Measurements from ENCODE around the gene FTSJ3. TPM values are rescaled to one million over a fixed set of nuclear protein-coding genes. Genes with fewer than 3 reads are reported as not detected.

The FTSJ3 gene
- total RNA-seq, 1 experiment from 2014 or later: 75.9 TPM

GRCh38 chr17:63822537-63822936 lies 4.9 kb downstream of the FTSJ3 start:
- H3K27ac Mint-ChIP-seq (ENCODE audit: unreplicated experiment): no peak overlapping the region
- POLR2A ChIA-PET: no interaction called here
- H3K27me3 ChIP-seq (replicated peaks; ENCODE audit: control insufficient read depth, insufficient read depth, low read length): no peaks in the 10 kb centered on the region
- H3K4me1 ChIP-seq: peaks cover 22% of the 10 kb centered on the region
- H3K9me3 Mint-ChIP-seq (ENCODE audit: unreplicated experiment): no peaks in the 10 kb centered on the region
- no peak overlapping the region for H3K4me3 Mint-ChIP-seq (ENCODE audit: unreplicated experiment)
- no peak for DNase-seq
- H3K36me3 ChIP-seq (ENCODE audit: control insufficient read depth, insufficient read depth, low read length): peaks cover 6% of the 10 kb centered on the region
- BruUV-seq (replicated peaks): no TSS peak
- TF ChIP-seq CTCF (IDR thresholded peaks at IDR 0.05; ENCODE audit: insufficient read depth in 1 of 2, low read depth in 1 of 2, low read length in 1 of 2, severe bottlenecking in 1 of 2, unreplicated experiment in 1 of 2): no peak
- no peaks in the 10 kb centered on the region for H3K27me3 Mint-ChIP-seq (ENCODE audit: insufficient read depth, unreplicated experiment)
- peaks cover 20% of the 10 kb centered on the region for H3K4me1 Mint-ChIP-seq (ENCODE audit: low read depth, unreplicated experiment)
- no peaks in the 10 kb centered on the region for H3K9me3 ChIP-seq
- no peak overlapping the region for H3K4me3 ChIP-seq (ENCODE audit: low read depth, low read length)
- CTCF ChIA-PET: no interaction called here
- intact Hi-C loops (cut with micrococcal nuclease; ENCODE audit: unreplicated experiment): loop anchor here (10.0 kb wide), 1 partner anchor 128 kb away; no protein-coding TSS in a partner anchor
- peaks cover 100% of the 10 kb centered on the region for H3K36me3 Mint-ChIP-seq (ENCODE audit: insufficient read depth, unreplicated experiment)

- intact Hi-C loops (cut with micrococcal nuclease; ENCODE audit: unreplicated experiment): loop anchor here (10.0 kb wide), 1 partner anchor 127 kb away; no protein-coding TSS in a partner anchor
- BruUV-seq (replicated peaks): no TSS peak
- Mint-ChIP-seq H3K9me3 (ENCODE audit: unreplicated experiment) (no peaks in the 10 kb centered on the region), H3K36me3 (ENCODE audit: insufficient read depth, unreplicated experiment) (peaks cover 100% of the 10 kb centered on the region), H3K27me3 (ENCODE audit: insufficient read depth, unreplicated experiment) (no peaks in the 10 kb centered on the region), H3K4me3 (ENCODE audit: unreplicated experiment) (no peak overlapping the region), H3K4me1 (ENCODE audit: low read depth, unreplicated experiment) (peaks cover 20% of the 10 kb centered on the region), H3K27ac (ENCODE audit: unreplicated experiment) (peak overlapping the region; percentile 55)
- H3K4me1 ChIP-seq: peaks cover 22% of the 10 kb centered on the region
- H3K9me3 ChIP-seq: no peaks in the 10 kb centered on the region
- no peak for TF ChIP-seq CTCF (IDR thresholded peaks at IDR 0.05; ENCODE audit: insufficient read depth in 1 of 2, low read depth in 1 of 2, low read length in 1 of 2, severe bottlenecking in 1 of 2, unreplicated experiment in 1 of 2)
- H3K36me3 ChIP-seq (ENCODE audit: control insufficient read depth, insufficient read depth, low read length): peaks cover 9% of the 10 kb centered on the region
- no peaks in the 10 kb centered on the region for H3K27me3 ChIP-seq (replicated peaks; ENCODE audit: control insufficient read depth, insufficient read depth, low read length)
- CTCF ChIA-PET: no interaction called here
- POLR2A ChIA-PET: interaction anchor here (0.5 kb wide), 1 partner anchor 79 kb away, joined by 7 read pairs; no protein-coding TSS in a partner anchor
- no peak overlapping the region for H3K4me3 ChIP-seq (ENCODE audit: low read depth, low read length)
- no peak for DNase-seq
Observed at GRCh38 chr17:63821804-63822203, 5.7 kb downstream of the FTSJ3 start.

GRCh38 chr17:63820963-63821561 lies 6.4 kb downstream of the FTSJ3 start:
- peaks cover 100% of the 10 kb centered on the region for H3K36me3 Mint-ChIP-seq (ENCODE audit: insufficient read depth, unreplicated experiment)

More at GRCh38 chr17:63820963-63821561, 6.4 kb downstream of the FTSJ3 start:
- H3K4me1 Mint-ChIP-seq (ENCODE audit: low read depth, unreplicated experiment): peaks cover 20% of the 10 kb centered on the region
- H3K9me3 ChIP-seq: no peaks in the 10 kb centered on the region
- ChIA-PET CTCF (no interaction called here), POLR2A (no interaction called here)
- BruUV-seq (replicated peaks): TSS peak; percentile 7
- peaks cover 9% of the 10 kb centered on the region for H3K36me3 ChIP-seq (ENCODE audit: control insufficient read depth, insufficient read depth, low read length)
- no peaks in the 10 kb centered on the region for H3K9me3 Mint-ChIP-seq (ENCODE audit: unreplicated experiment)
- H3K27me3 Mint-ChIP-seq (ENCODE audit: insufficient read depth, unreplicated experiment): no peaks in the 10 kb centered on the region
- no peak for TF ChIP-seq CTCF (IDR thresholded peaks at IDR 0.05; ENCODE audit: insufficient read depth in 1 of 2, low read depth in 1 of 2, low read length in 1 of 2, severe bottlenecking in 1 of 2, unreplicated experiment in 1 of 2)
- DNase-seq: no peak
- H3K4me3 ChIP-seq (ENCODE audit: low read depth, low read length): no peak overlapping the region
- peaks cover 21% of the 10 kb centered on the region for H3K4me1 ChIP-seq
- no peaks in the 10 kb centered on the region for H3K27me3 ChIP-seq (replicated peaks; ENCODE audit: control insufficient read depth, insufficient read depth, low read length)
- H3K27ac Mint-ChIP-seq (ENCODE audit: unreplicated experiment): peak overlapping the region; percentile 55
- H3K4me3 Mint-ChIP-seq (ENCODE audit: unreplicated experiment): no peak overlapping the region
- intact Hi-C loops (cut with micrococcal nuclease; ENCODE audit: unreplicated experiment): loop anchor here (10.0 kb wide), 1 partner anchor 126 kb away; no protein-coding TSS in a partner anchor

All from Caco-2 (cell line).